GM18520 (cell line): Measurements from ENCODE around the gene SDK1.

ENCODE experiments used
- ATAC-seq: cut with Tn5 transposase; IDR thresholded peaks from one replicate; pipeline ENCODE4 v1.9.1; 2021; ENCODE audit not compliant: unreplicated experiment

The SDK1 gene

GRCh38 chr7:4159761-4160554 lies 858.9 kb downstream of the SDK1 start:
- ATAC-seq: no peak

GRCh38 chr7:4162884-4163564 lies 862.0 kb downstream of the SDK1 start:
- ATAC-seq: no peak

GRCh38 chr7:4163565-4164203 lies 862.6 kb downstream of the SDK1 start:
- no peak for ATAC-seq

GRCh38 chr7:4164556-4164955 lies 863.5 kb downstream of the SDK1 start:
- ATAC-seq: no peak

GRCh38 chr7:4166340-4166739 lies 865.3 kb downstream of the SDK1 start:
- no peak for ATAC-seq

GRCh38 chr7:4166807-4167206 lies 865.8 kb downstream of the SDK1 start:
- no peak for ATAC-seq

GRCh38 chr7:4167385-4167910 lies 866.4 kb downstream of the SDK1 start:
- ATAC-seq: no peak

- ATAC-seq: no peak
Observed at GRCh38 chr7:4168041-4168440, 867.0 kb downstream of the SDK1 start.

- no peak for ATAC-seq
Observed at GRCh38 chr7:4168541-4168940, 867.5 kb downstream of the SDK1 start.

GRCh38 chr7:4169455-4169854 lies 868.4 kb downstream of the SDK1 start:
- ATAC-seq: no peak

GRCh38 chr7:4170997-4171786 lies 870.1 kb downstream of the SDK1 start:
- ATAC-seq: no peak

- ATAC-seq: no peak
Observed at GRCh38 chr7:4172883-4173282, 871.8 kb downstream of the SDK1 start.

GRCh38 chr7:4173615-4174014 lies 872.6 kb downstream of the SDK1 start:
- no peak for ATAC-seq

- ATAC-seq: no peak
Observed at GRCh38 chr7:4174016-4174415, 873.0 kb downstream of the SDK1 start.

- ATAC-seq: no peak
Observed at GRCh38 chr7:4174451-4174850, 873.4 kb downstream of the SDK1 start.

- no peak for ATAC-seq
Observed at GRCh38 chr7:4174884-4175283, 873.8 kb downstream of the SDK1 start.

GRCh38 chr7:4175346-4175973 lies 874.4 kb downstream of the SDK1 start:
- no peak for ATAC-seq

- no peak for ATAC-seq
Observed at GRCh38 chr7:4177001-4177400, 875.9 kb downstream of the SDK1 start.

- no peak for ATAC-seq
Observed at GRCh38 chr7:4178416-4178815, 877.4 kb downstream of the SDK1 start.

GRCh38 chr7:4178916-4179687 lies 878.0 kb downstream of the SDK1 start:
- no peak for ATAC-seq
